Ovary (tissue), 9 donors: ENCODE data around the gene SERPINB6. TPM values are rescaled to one million over a fixed set of nuclear protein-coding genes. Genes with fewer than 3 reads are reported as not detected.

Source experiments
- DNase-seq, 5 donors: peaks; one replicate each; pipeline ENCODE4 v3.0.0-alpha.2; 2019 to 2020
- H3K27ac ChIP-seq, 2 donors: fragments of 200-600 bp; one replicate each; pipeline versions ENCODE4 v1.5.1 to v1.8.0; 2019 to 2022
- H3K27me3 ChIP-seq: fragments of 200-600 bp; one replicate; pipeline ENCODE4 v1.8.0; 2022
- H3K36me3 ChIP-seq: fragments of 200-600 bp; sonication (generic); one replicate; pipeline ENCODE4 v1.5.1; 2019
- H3K4me1 ChIP-seq: one replicate; pipeline ENCODE4 v1.8.1; 2013; ENCODE audit warnings: mild to moderate bottlenecking, moderate library complexity; ENCODE audit not compliant: insufficient read depth
- H3K4me3 ChIP-seq: fragments of 200-600 bp; sonication (generic); one replicate; pipeline ENCODE4 v1.5.1; 2017
- H3K9me3 ChIP-seq, 2 donors: fragments of 200-600 bp in 1 of 2; sonication (generic) in 1 of 2; one replicate each; pipeline versions ENCODE4 v1.5.1 to v1.8.1; 2013 to 2019; ENCODE audit warnings: mild to moderate bottlenecking in 1 of 2, moderate library complexity in 1 of 2
- CTCF ChIP-seq, 3 donors: fragments of 450-650 bp in 2 of 3; fragments of 200-600 bp in 1 of 3; IDR thresholded peaks; one replicate each; pipeline versions ENCODE4 v1.5.1 to v1.8.0; 2016 to 2022; ENCODE audit warnings: antibody characterized with exemption in 3 of 3, mild to moderate bottlenecking in 1 of 3
- EP300 ChIP-seq: sonication (generic); formaldehyde crosslinking; IDR thresholded peaks from one replicate; pipeline ENCODE4 v1.6.1; 2017; ENCODE audit warnings: antibody characterized with exemption
- POLR2A ChIP-seq: fragments of 450-650 bp; IDR thresholded peaks from one replicate; pipeline ENCODE4 v1.6.1; 2017; ENCODE audit warnings: antibody characterized with exemption, mild to moderate bottlenecking, moderate library complexity
- WGBS, 3 donors: extraction: QIAGEN DNeasy Blood & Tissue Kit in 1 of 3; methylation state at CpG; one replicate each; pipeline versions ENCODE4 v1.1.5 to v1.1.7; 2013 to 2017; 5-methylcytosine and 5-hydroxymethylcytosine counted together
- intact Hi-C, 4 donors: fragments of 100-400 bp; cut with DNase I; formaldehyde crosslinking; loops; one replicate each; pipeline versions ENCODE4 v1.11.0 to v1.15.1; 2022 to 2023
- polyA plus RNA-seq, 2 donors: library from polyadenylated mRNA; stranded (reverse); fragments of 200-250 nt in 1 of 2; fragments of 350-450 nt in 1 of 2; fragmentation: Illumina TruSeq in 1 of 2; extraction: RNeasy Lipid Tissue Mini Kit (QIAGEN cat#74804) in 1 of 2; gene quantifications; one replicate each; pipeline ENCODE4 v1.2.3, GENCODE V29; 2013 to 2014
- total RNA-seq, 7 donors: library from RNA; depleted of rRNA in 2 of 7; stranded (reverse); fragments of >200 nt in 2 of 7; fragmentation: NEBNext Ultra II Directional in 3 of 7; extraction: Animal tissue kit (Norgen Biotek cat#: 25700) in 3 of 7; gene quantifications; one replicate each; pipeline versions ENCODE4 v1.1.0 to v1.2.4, GENCODE V29; 2016 to 2023
- donor health status: DM: no; HTN: no; CAD: no; lungs with moderate emphysema.
- donor health status: DM: no; HTN: no; CAD: no.
- donor health status: Bipolar disorder and iron deficiency.
- donor health status: DM: yes; HTN: yes; CAD: no.
- donor health status: DM: no; HTN: no; CAD: no.
- donor health status: DM: yes; HTN: yes; CAD: no.

Gene SERPINB6
- total and polyA plus RNA-seq, 9 donors: 98.1 to 252 (median 156) TPM

GRCh38 chr6:2948228-2949025 lies 22.9 kb downstream of the SERPINB6 start:
- Histone ChIP-seq H3K36me3 (no peaks in the 10 kb centered on the region), H3K9me3 (no peaks in the 10 kb centered on the region), H3K27ac (no peak overlapping the region), H3K4me3 (no peak overlapping the region), H3K27me3 (no peaks in the 10 kb centered on the region), H3K4me1 (peaks cover 1% of the 10 kb centered on the region)
- WGBS, 3 donors: 89 to 92% (median 91%) methylated on average over 30 of the region's 30 CpGs
- no peak for DNase-seq
- no peak for TF ChIP-seq EP300
- TF ChIP-seq CTCF (IDR thresholded peaks at IDR 0.05): no peak
- no peak for TF ChIP-seq POLR2A
- intact Hi-C loops: no loop called here

GRCh38 chr6:2947445-2947844 lies 23.9 kb downstream of the SERPINB6 start:
- Histone ChIP-seq H3K27ac (no peak overlapping the region), H3K4me1 (no peaks in the 10 kb centered on the region), H3K27me3 (no peaks in the 10 kb centered on the region), H3K36me3 (no peaks in the 10 kb centered on the region), H3K4me3 (no peak overlapping the region), H3K9me3 (no peaks in the 10 kb centered on the region)
- 91 to 93% (median 92%) methylated on average over 7 of the region's 7 CpGs for WGBS, 3 donors
- intact Hi-C loops: no loop called here
- no peak for DNase-seq
- TF ChIP-seq POLR2A (no peak), CTCF (IDR thresholded peaks at IDR 0.05) (no peak), EP300 (no peak)

GRCh38 chr6:2945153-2945452 lies 26.3 kb downstream of the SERPINB6 start:
- Histone ChIP-seq H3K4me3 (no peak overlapping the region), H3K27me3 (no peaks in the 10 kb centered on the region), H3K4me1 (no peaks in the 10 kb centered on the region), H3K27ac (no peak overlapping the region), H3K9me3 (no peaks in the 10 kb centered on the region), H3K36me3 (no peaks in the 10 kb centered on the region)
- WGBS, 3 donors: 88 to 95% (median 94%) methylated on average over 8 of the region's 8 CpGs
- TF ChIP-seq CTCF (IDR thresholded peaks at IDR 0.05) (no peak), POLR2A (no peak), EP300 (no peak)
- DNase-seq: no peak
- intact Hi-C loops: no loop called here

- no peak for TF ChIP-seq CTCF (IDR thresholded peaks at IDR 0.05)
- TF ChIP-seq EP300: no peak
- TF ChIP-seq POLR2A: no peak
- H3K27ac ChIP-seq: no peak overlapping the region
- no peaks in the 10 kb centered on the region for H3K4me1 ChIP-seq
- H3K27me3 ChIP-seq: no peaks in the 10 kb centered on the region
- 80 to 82% (median 82%) methylated on average over 7 of the region's 7 CpGs for WGBS, 3 donors
- H3K36me3 ChIP-seq: no peaks in the 10 kb centered on the region
- no peaks in the 10 kb centered on the region for H3K9me3 ChIP-seq
- intact Hi-C loops: no loop called here
- no peak for DNase-seq
- no peak overlapping the region for H3K4me3 ChIP-seq
These were observed 26.8 kb downstream of the SERPINB6 start for GRCh38 chr6:2944405-2945152.
